WI38 (cell line): ENCODE data around the gene MYO15A.

Source experiments
- H3K4me3 ChIP-seq: 2 replicates; pipeline ENCODE4 v1.5.1; 2011; ENCODE audit warnings: low read depth, mild to moderate bottlenecking, control low read depth, low read length
- CTCF ChIP-seq: IDR thresholded peaks from 2 replicates; pipeline ENCODE4 v1.5.1; 2012; ENCODE audit warnings: low read depth, mild to moderate bottlenecking, control low read depth, low read length

Gene MYO15A

GRCh38 chr17:18140648-18141047 is 32.1 kb downstream of the MYO15A start:
- TF ChIP-seq CTCF: no peak
- no peak overlapping the region for H3K4me3 ChIP-seq

- TF ChIP-seq CTCF: peak; percentile 7; the same call in 1 of the 2 replicates
- no peak overlapping the region for H3K4me3 ChIP-seq
Observed at GRCh38 chr17:18141210-18141803, 32.8 kb downstream of the MYO15A start.

GRCh38 chr17:18142417-18142816 is 33.9 kb downstream of the MYO15A start:
- no peak for TF ChIP-seq CTCF
- no peak overlapping the region for H3K4me3 ChIP-seq

- no peak overlapping the region for H3K4me3 ChIP-seq
- peak; percentile 23; the same call in 1 of the 2 replicates for TF ChIP-seq CTCF
Observed at GRCh38 chr17:18143044-18143936, 34.7 kb downstream of the MYO15A start.

- no peak overlapping the region for H3K4me3 ChIP-seq
- no peak for TF ChIP-seq CTCF
Observed at GRCh38 chr17:18144261-18144660, 35.7 kb downstream of the MYO15A start.

- no peak for TF ChIP-seq CTCF
Observed at GRCh38 chr17:18144855-18145254, 36.3 kb downstream of the MYO15A start.

GRCh38 chr17:18145811-18146210 is 37.3 kb downstream of the MYO15A start:
- TF ChIP-seq CTCF: no peak
- H3K4me3 ChIP-seq: no peak overlapping the region

More at GRCh38 chr17:18144855-18145254, 36.3 kb downstream of the MYO15A start:
- no peak overlapping the region for H3K4me3 ChIP-seq
